B cell (primary cell): ENCODE results near the gene ST6GAL1. TPM values are rescaled to one million over a fixed set of nuclear protein-coding genes. Genes with fewer than 3 reads are reported as not detected.

Source experiments
- ATAC-seq: fragments of 200-7000 bp; cut with Tn5 transposase; one replicate; pipeline ENCODE4 v1.10.0; 2021; ENCODE audit warnings: low read depth, mild to moderate bottlenecking, moderate number of reproducible peaks, moderate library complexity
- CTCF ChIA-PET: fragments of 350-600 bp; sonication (Branson Sonifier 250); formaldehyde crosslinking; loops from one replicate; lab custom pipeline; 2021; ENCODE audit warnings: antibody characterized with exemption, inconsistent platforms; lab: Charles Lee
- POLR2A ChIA-PET: fragments of 350-600 bp; sonication (Branson Sonifier 250); formaldehyde crosslinking; loops from one replicate; lab custom pipeline; 2021; ENCODE audit warnings: antibody characterized with exemption; lab: Charles Lee
- DNase-seq: peaks from one replicate; pipeline ENCODE4 v3.0.0; 2013
- H2AFZ ChIP-seq: 2 replicates; pipeline ENCODE4 v1.6.1; 2012; ENCODE audit warnings: mild to moderate bottlenecking, low read depth, low read length; ENCODE audit not compliant: insufficient read depth, poor library complexity, severe bottlenecking
- H3K27ac ChIP-seq, 2 donors: 1 replicate in 1 of 2; 2 replicates in 1 of 2; pipeline ENCODE4 v1.5.1; 2012 to 2013; ENCODE audit warnings: low read length in 2 of 2, mild to moderate bottlenecking in 2 of 2, moderate library complexity in 1 of 2
- H3K27me3 ChIP-seq, 4 experiments: fragments of 200-600 bp in 1 of 4; sonication (generic) in 1 of 4; replicated peaks in 1 of 4; 1 replicate in 2 of 4; 2 replicates in 2 of 4; pipeline versions ENCODE4 v1.6.1 to v1.7.0; 2013 to 2016; ENCODE audit warnings: low read length in 3 of 4, mild to moderate bottlenecking in 2 of 4, mixed read lengths in 1 of 4, moderate library complexity in 1 of 4; ENCODE audit not compliant: insufficient read depth in 4 of 4, control insufficient read depth in 3 of 4; ENCODE audit errors: control extremely low read depth in 1 of 4
- H3K36me3 ChIP-seq, 2 experiments: replicated peaks in 1 of 2; 1 replicate in 1 of 2; 2 replicates in 1 of 2; pipeline versions ENCODE4 v1.6.1 to v1.7.1; 2013; ENCODE audit warnings: low read length in 1 of 2; ENCODE audit not compliant: insufficient read depth in 2 of 2, control insufficient read depth in 1 of 2; ENCODE audit errors: control extremely low read depth in 1 of 2, extremely low read depth in 1 of 2
- H3K4me1 ChIP-seq, 2 donors: fragments of 200-600 bp in 1 of 2; sonication (generic) in 1 of 2; 1 replicate in 1 of 2; 2 replicates in 1 of 2; pipeline versions ENCODE4 v1.5.1 to v1.6.1; 2013 to 2017; ENCODE audit warnings: low read length in 2 of 2; ENCODE audit not compliant: control insufficient read depth in 2 of 2, insufficient read depth in 2 of 2
- H3K4me2 ChIP-seq: replicated peaks from 2 replicates; pipeline ENCODE3; 2012; ENCODE audit warnings: mild to moderate bottlenecking, low read depth, low read length; ENCODE audit not compliant: poor library complexity, severe bottlenecking
- H3K4me3 ChIP-seq, 5 experiments: fragments of 200-600 bp in 1 of 5; sonication (generic) in 1 of 5; 1 replicate in 3 of 5; 2 replicates in 2 of 5; pipeline versions ENCODE4 v1.5.1 to v1.7.0; 2011 to 2016; ENCODE audit warnings: low read length in 4 of 5, mild to moderate bottlenecking in 4 of 5, low read depth in 2 of 5, control low read depth in 1 of 5, moderate library complexity in 1 of 5; ENCODE audit not compliant: insufficient read depth in 1 of 5; ENCODE audit errors: control extremely low read depth in 1 of 5, extremely low read depth in 1 of 5
- H3K79me2 ChIP-seq: fragments of 200-600 bp; sonication (generic); one replicate; pipeline ENCODE4 v1.6.0; 2016; ENCODE audit warnings: low read length; ENCODE audit not compliant: control insufficient read depth, insufficient read depth
- H3K9ac ChIP-seq: fragments of 200-600 bp; sonication (generic); 2 replicates; pipeline ENCODE4 v1.6.1; 2017; ENCODE audit warnings: mild to moderate bottlenecking, low read length, moderate library complexity
- H3K9me3 ChIP-seq, 3 donors: one replicate each; pipeline versions ENCODE4 v1.6.1 to v1.7.1; 2013; ENCODE audit warnings: low read length in 2 of 3; ENCODE audit not compliant: control insufficient read depth in 2 of 3, insufficient read depth in 1 of 3; ENCODE audit errors: control extremely low read depth in 1 of 3
- H4K20me1 ChIP-seq: 2 replicates; pipeline ENCODE4 v1.6.0; 2012; ENCODE audit warnings: mild to moderate bottlenecking, low read length; ENCODE audit not compliant: insufficient read depth, control insufficient read depth, poor library complexity, severe bottlenecking
- H3K27ac Mint-ChIP-seq: one replicate; pipeline ENCODE4 v1.8.0; 2021; ENCODE audit warnings: mixed read lengths
- H3K27me3 Mint-ChIP-seq: one replicate; pipeline ENCODE4 v1.8.0; 2021; ENCODE audit warnings: mixed read lengths
- H3K4me1 Mint-ChIP-seq: one replicate; pipeline ENCODE4 v1.8.0; 2021; ENCODE audit warnings: mixed read lengths
- H3K4me3 Mint-ChIP-seq: one replicate; pipeline ENCODE4 v1.8.0; 2021; ENCODE audit warnings: mixed read lengths
- H3K9me3 Mint-ChIP-seq: one replicate; pipeline ENCODE4 v1.8.0; 2022; ENCODE audit warnings: mixed read lengths; ENCODE audit not compliant: insufficient read depth
- EZH2 ChIP-seq: IDR thresholded peaks from 2 replicates; pipeline ENCODE4 v1.6.1; 2012; ENCODE audit warnings: borderline replicate concordance, low read depth, mild to moderate bottlenecking, moderate library complexity, low read length; ENCODE audit not compliant: insufficient read depth, poor library complexity, severe bottlenecking
- WGBS: methylation state at CpG from one replicate; pipeline ENCODE4 v1.1.5; 2013; ENCODE audit warnings: missing lambda C conversion rate; ENCODE audit not compliant: insufficient coverage; 5-methylcytosine and 5-hydroxymethylcytosine counted together
- intact Hi-C: fragments of 100-400 bp; cut with micrococcal nuclease; formaldehyde crosslinking; loops from one replicate; pipeline ENCODE4 v1.10.0; 2022
- polyA plus RNA-seq: library from polyadenylated mRNA; depleted of rRNA; stranded (reverse); fragments of >200 nt; gene quantifications from 2 replicates; pipeline ENCODE4 v1.2.3, GENCODE V29; 2012
- total RNA-seq, 2 donors: library from RNA; stranded (reverse); fragments of 120-200 nt in 1 of 2; gene quantifications; 1 replicate in 1 of 2; 2 replicates in 1 of 2; pipeline versions ENCODE4 v1.2.3 to v1.2.4, GENCODE V29; 2013 to 2022
- TF ChIP-seq, protein P1 (sequence below): fragments of 200-600 bp; IDR thresholded peaks from one replicate; pipeline ENCODE4 v1.8.0; 2022; ENCODE audit warnings: antibody characterized with exemption, mild to moderate bottlenecking

Gene ST6GAL1
- total and polyA plus RNA-seq, 2 donors (not counting 1 experiment from before 2014, with no cell fraction given), result 174 to 563 TPM

DNA sequence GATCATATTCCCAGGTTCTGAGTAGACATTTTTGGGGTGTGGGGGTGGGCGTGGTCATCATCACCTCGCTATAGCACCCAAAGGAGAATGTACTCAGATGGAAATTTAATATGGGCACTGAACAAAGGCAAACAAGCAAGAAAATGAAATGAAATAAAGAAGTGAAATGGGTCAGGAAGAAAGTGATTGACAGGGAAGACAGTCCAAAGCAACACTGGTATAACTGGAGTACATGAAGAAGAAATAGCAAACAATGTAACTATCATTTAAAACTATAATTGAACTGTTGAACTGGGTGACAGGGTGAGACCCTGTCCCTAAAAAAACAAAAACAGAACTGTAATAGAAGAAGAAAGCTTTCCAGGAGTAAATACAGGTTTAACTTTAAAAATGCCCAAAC, 184.2 kb downstream of the ST6GAL1 start:
- CTCF ChIA-PET, result interaction anchor here (0.6 to 7.2 kb wide), 12 partner anchors 11 to 266 kb away, joined by 3 to 223 read pairs (median 23); partner anchors contain the start of gene RPL39L
- Histone ChIP-seq H3K4me1 (peaks cover 3 to 5% of the 10 kb centered on the region in 2 donors), H3K4me2 (no peak overlapping the region), H2AFZ (no peak overlapping the region), H3K9me3 (no peaks in the 10 kb centered on the region), H3K4me3 (no peak overlapping the region), H4K20me1 (no peaks in the 10 kb centered on the region), H3K36me3 (no peaks in the 10 kb centered on the region), H3K79me2 (peaks cover 4% of the 10 kb centered on the region), H3K27me3 (no peaks in the 10 kb centered on the region), H3K9ac (no peak overlapping the region), H3K27ac (no peak overlapping the region)
- POLR2A ChIA-PET, result no interaction called here
- H3K4me3 Mint-ChIP-seq, result no peak overlapping the region
- peaks cover 6% of the 10 kb centered on the region for H3K4me1 Mint-ChIP-seq
- no peak for DNase-seq
- no peaks in the 10 kb centered on the region for H3K27me3 Mint-ChIP-seq
- ATAC-seq, result no peak
- intact Hi-C loops, result no loop called here
- TF ChIP-seq, protein P1, sequence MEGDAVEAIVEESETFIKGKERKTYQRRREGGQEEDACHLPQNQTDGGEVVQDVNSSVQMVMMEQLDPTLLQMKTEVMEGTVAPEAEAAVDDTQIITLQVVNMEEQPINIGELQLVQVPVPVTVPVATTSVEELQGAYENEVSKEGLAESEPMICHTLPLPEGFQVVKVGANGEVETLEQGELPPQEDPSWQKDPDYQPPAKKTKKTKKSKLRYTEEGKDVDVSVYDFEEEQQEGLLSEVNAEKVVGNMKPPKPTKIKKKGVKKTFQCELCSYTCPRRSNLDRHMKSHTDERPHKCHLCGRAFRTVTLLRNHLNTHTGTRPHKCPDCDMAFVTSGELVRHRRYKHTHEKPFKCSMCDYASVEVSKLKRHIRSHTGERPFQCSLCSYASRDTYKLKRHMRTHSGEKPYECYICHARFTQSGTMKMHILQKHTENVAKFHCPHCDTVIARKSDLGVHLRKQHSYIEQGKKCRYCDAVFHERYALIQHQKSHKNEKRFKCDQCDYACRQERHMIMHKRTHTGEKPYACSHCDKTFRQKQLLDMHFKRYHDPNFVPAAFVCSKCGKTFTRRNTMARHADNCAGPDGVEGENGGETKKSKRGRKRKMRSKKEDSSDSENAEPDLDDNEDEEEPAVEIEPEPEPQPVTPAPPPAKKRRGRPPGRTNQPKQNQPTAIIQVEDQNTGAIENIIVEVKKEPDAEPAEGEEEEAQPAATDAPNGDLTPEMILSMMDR, result no peak
- no peak for TF ChIP-seq EZH2
- H3K27ac Mint-ChIP-seq, result no peak overlapping the region
- 100% methylated on average over 2 of the region's 2 CpGs for WGBS
- H3K9me3 Mint-ChIP-seq, result no peaks in the 10 kb centered on the region

- ChIA-PET POLR2A (interaction anchor here (0.6 to 1.6 kb wide), 2 partner anchors 9 to 19 kb away, joined by 5 to 7 read pairs; partner anchors contain the start of gene RPL39L), CTCF (interaction anchor here (1.1 to 3.9 kb wide), 5 partner anchors 16 to 271 kb away, joined by 3 to 33 read pairs (median 5); no protein-coding TSS in a partner anchor)
- Histone ChIP-seq H3K27ac (no peak overlapping the region), H3K4me3 (no peak overlapping the region), H3K79me2 (peaks cover 6% of the 10 kb centered on the region), H4K20me1 (no peaks in the 10 kb centered on the region), H3K4me2 (no peak overlapping the region), H3K27me3 (no peaks in the 10 kb centered on the region), H3K9me3 (no peaks in the 10 kb centered on the region), H2AFZ (no peak overlapping the region), H3K36me3 (no peaks in the 10 kb centered on the region), H3K9ac (no peak overlapping the region), H3K4me1 (peaks cover 9 to 13% of the 10 kb centered on the region in 2 donors)
- Mint-ChIP-seq H3K4me3 (no peak overlapping the region), H3K27ac (no peak overlapping the region), H3K27me3 (no peaks in the 10 kb centered on the region), H3K4me1 (peaks cover 19% of the 10 kb centered on the region), H3K9me3 (no peaks in the 10 kb centered on the region)
- no peak for DNase-seq
- no peak for ATAC-seq
- WGBS, result 85% methylated on average over 2 of the region's 2 CpGs
- intact Hi-C loops, result no loop called here
- no peak for TF ChIP-seq EZH2
- TF ChIP-seq, protein P1, result no peak
Observed at GRCh38 chr3:187120326-187120725, 190.0 kb downstream of the ST6GAL1 start.
